T-helper 2 cell treated with Interferon-gamma antibody and Interleukin-4, amounts not matched to agents 100 ng/mL and 5 ng/mL, for 36 hours (primary cell): Measurements from ENCODE around the gene PLEKHA6. TPM values are rescaled to one million over a fixed set of nuclear protein-coding genes. Genes with fewer than 3 reads are reported as not detected.

Source experiments
- intact Hi-C: fragments of 100-400 bp; cut with micrococcal nuclease; formaldehyde crosslinking; loops from one replicate; pipeline ENCODE4 v1.15.1; 2023
- total RNA-seq: library from RNA; stranded (reverse); gene quantifications from 2 replicates; pipeline ENCODE4 v1.2.3, GENCODE V29; 2022

Gene PLEKHA6
- total RNA-seq, 1 donor from 2014 or later: 0.09 TPM

DNA sequence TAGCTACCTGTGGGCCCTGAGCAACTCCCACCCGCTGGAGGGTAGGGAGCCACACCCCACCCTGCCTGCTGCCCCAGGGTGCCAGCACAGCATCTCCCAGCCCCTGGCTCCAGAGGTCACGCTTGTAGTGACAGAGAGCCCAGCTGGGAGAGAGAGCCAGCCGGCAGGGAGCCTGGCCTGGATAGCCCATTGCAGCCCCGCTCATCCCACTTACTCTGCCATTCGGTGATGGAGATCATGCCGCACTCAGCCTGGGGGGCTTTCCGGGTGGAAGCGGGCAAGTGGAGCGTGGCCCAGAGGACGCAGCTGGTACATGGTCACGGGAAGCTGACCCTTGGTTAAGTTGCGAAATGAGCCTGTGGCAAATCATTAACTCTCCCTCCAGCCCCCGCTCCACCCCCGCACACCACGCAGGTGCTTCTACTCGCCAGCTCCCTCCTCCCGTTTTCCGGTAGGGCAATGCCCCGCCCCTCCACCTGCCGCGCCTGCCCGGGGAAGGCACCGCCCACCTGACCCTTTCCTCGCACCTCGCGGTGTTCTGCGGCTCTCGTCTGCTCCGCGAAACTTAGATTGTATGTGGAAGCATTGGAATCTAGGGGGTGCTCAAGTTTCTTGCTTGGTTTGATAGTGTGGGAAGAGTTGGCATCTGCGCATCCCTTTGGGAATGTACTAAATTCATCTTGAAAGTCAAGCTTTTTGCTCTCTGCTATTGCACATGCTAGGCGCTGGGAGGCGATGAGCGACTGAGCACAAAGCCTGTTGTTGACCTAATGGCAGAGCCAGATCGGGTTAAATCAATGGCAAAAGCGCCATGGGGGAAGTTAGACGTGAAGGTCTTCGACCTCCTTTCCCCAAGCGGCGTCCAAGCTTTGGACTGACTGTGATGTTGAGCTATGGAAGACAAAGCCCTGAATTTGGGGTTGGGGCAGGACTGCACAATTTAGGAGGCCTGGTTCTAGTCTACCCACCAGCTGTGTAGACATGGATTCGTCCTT, 145.8 kb downstream of the PLEKHA6 start, which contains the start of gene GOLT1A:
Gene GOLT1A (minus strand): TSS at position 321 of the 995 bp plus-strand sequence. CDS start 82 bp downstream, at position 239.
- intact Hi-C loops: loop anchor here (2.0 kb wide), 1 partner anchor 149 kb away; no protein-coding TSS in a partner anchor

- intact Hi-C loops: no loop called here
Measured at GRCh38 chr1:204212715-204213114, 147.0 kb downstream of the PLEKHA6 start.

- intact Hi-C loops: no loop called here
Measured at GRCh38 chr1:204211046-204211445, 148.7 kb downstream of the PLEKHA6 start.

- intact Hi-C loops: loop anchor here (1.0 kb wide), 2 partner anchors 45 to 346 kb away; partner anchors contain the start of gene SNRPE
Measured at GRCh38 chr1:204207136-204207616, 152.6 kb downstream of the PLEKHA6 start.

- intact Hi-C loops: no loop called here
Measured at GRCh38 chr1:204206121-204206520, 153.6 kb downstream of the PLEKHA6 start.

DNA sequence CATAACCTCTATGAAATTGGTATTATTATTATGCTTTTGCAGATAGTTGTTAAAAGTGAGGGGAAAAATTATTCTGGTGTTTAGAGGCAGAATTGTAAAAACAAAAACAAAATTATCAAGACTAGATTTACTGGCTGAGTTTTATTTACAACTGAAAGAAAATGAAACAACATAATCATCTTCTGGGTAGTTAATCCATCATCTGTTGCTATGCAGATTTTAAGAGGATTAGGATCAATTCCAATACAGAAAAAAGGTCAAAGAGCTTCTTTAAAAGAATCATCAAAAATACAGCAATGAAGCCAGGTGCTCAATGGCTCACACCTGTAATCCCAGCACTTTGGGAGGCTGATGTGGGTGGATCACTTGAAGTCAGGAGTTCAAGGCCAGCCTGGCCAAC, 154.2 kb downstream of the PLEKHA6 start:
- intact Hi-C loops: no loop called here

DNA sequence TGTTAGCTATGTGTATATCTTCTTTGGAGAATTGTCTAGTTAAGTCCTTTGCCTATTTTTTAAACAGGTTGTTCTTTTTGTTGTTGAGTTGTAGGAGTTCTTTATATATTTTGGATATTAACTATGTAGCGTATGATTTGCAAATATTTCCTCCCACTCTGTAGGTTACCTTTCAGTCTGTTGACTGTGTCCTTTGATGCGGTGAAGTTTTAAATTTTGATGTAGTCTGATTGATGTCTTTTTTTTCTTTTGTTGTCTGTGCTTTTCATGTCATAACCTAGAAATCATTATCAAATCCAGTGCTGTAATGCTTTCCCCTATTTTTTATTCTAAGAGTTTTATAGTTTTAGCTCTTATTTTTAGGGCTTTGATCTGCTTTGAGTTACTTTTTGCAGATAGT, 154.8 kb downstream of the PLEKHA6 start:
- intact Hi-C loops: no loop called here

DNA sequence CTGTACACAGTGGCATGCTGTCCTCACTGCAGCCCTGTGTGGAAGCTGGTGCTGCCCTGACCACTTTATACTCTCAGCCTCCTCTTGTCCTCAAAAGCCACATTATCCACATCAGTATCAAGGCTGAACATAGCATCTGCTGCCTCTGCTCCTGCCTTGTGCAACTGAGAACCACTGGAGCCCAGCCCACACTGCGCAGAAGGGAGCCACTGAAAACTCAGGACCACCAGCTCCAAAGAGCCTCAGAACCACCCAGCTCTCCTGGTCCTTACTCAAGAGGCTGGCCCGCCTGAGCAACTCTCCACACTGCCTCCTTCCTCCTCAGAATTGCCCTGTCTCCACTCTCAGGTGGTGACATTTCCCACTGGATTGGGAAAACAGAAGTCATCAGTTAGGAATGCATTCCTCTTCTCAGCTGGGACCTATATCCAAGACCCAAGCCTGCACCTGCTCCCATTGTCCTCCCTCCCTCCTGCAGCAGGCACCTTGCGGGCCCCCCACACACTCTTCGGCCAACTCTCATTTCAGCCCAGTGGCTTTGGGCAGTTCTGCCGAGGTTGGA, 156.4 kb downstream of the PLEKHA6 start:
- intact Hi-C loops: no loop called here

DNA sequence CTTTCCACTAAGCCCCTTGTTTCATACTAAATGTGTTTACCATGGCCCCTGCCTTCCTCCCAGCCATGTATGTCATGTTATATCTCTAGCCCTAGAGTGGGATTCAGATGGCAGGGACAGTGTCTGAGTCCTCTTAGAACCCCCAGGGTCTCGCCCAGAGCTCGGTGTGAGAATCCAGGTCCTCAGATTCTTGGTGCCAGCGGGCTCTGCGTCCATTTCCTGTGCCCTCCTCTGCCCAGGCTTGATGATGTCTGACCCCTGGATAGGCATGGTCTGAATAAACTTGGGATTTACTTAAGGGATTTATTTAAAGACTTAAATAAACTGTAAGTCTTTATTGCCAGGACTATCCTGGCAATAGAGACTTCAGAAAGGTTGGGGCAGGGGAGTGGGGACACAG, 157.2 kb downstream of the PLEKHA6 start:
- intact Hi-C loops: no loop called here

GRCh38 chr1:204201348-204202040, 158.2 kb downstream of the PLEKHA6 start:
- intact Hi-C loops: no loop called here

- intact Hi-C loops: no loop called here
Measured at GRCh38 chr1:204199579-204199978, 160.2 kb downstream of the PLEKHA6 start.

DNA sequence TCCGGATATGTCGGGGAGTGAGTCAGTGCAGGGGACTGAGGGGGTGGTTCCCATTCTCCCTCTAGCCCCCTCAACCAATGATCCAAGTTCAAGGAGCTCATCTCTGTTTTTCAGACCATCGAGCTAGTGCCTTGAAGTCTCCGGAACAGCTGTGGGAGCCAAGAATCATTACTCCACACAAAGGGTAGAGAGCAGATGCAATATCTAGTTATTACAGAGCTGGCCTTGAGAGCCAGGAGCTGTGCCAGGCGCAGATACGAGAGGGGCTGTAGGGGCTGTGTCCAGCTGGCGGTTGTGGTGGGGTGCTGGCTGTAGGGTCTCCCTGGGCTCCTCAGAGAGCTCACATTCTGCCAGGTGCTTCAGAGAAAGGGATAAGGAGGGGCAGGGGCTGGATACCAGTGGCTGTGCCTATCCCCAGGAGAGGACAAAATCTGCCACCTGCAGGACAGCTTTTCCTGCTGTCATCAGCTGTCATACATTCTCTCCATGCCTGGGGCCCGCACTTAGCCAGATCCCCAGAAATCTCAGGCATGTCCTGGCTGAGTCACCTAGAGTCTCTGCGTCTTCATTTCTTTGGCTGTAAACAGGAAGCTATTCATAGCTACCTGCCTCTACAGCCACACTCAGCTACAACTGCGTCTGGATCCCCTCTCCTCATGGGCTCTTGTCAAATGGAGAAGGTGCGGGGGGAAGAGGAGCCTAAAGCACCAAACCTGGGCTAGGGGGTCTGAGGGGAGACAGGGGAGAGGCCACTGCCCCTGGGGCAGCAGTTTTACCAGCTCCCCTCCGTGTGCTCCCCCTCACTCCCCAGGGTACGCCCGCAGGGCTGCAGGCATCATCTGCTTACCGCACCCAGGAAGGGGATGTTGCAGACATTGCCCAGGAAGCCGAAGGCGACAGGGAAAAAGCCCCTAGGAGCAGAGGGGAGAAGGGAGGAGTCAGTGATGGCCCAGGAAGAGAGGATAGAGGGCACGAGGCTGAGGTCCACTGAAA, 161.1 kb downstream of the PLEKHA6 start:
- intact Hi-C loops: no loop called here

GRCh38 chr1:204197068-204197467, 162.7 kb downstream of the PLEKHA6 start:
- intact Hi-C loops: no loop called here

- intact Hi-C loops: no loop called here
Measured at GRCh38 chr1:204196068-204196795, 163.5 kb downstream of the PLEKHA6 start, which contains the start of gene KISS1. Gene KISS1, minus strand, starts transcription at chr1:204196491. Its CDS starts 3,615 bp downstream, at chr1:204192876.

DNA sequence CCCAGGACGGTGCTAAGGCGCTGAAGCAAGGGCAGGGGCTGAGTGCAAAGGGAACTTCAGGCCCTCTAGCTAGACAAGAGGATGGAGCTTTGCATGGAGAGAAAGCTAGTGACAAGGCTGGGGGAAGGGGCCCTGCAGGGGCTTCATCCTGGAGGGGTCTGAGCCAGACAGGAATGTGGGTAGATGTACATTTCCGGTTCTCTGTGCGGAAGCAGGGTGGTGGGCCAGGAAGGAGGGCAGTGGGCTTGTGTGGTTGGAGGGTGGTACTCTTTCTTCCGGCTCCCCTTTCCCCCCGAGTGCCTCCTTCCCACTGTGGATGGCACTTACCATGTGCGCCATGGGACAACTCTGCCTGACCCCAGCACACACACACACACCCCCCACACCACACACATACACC, 165.0 kb downstream of the PLEKHA6 start:
- intact Hi-C loops: no loop called here

GRCh38 chr1:204194080-204194479, 165.6 kb downstream of the PLEKHA6 start:
- intact Hi-C loops: no loop called here

DNA sequence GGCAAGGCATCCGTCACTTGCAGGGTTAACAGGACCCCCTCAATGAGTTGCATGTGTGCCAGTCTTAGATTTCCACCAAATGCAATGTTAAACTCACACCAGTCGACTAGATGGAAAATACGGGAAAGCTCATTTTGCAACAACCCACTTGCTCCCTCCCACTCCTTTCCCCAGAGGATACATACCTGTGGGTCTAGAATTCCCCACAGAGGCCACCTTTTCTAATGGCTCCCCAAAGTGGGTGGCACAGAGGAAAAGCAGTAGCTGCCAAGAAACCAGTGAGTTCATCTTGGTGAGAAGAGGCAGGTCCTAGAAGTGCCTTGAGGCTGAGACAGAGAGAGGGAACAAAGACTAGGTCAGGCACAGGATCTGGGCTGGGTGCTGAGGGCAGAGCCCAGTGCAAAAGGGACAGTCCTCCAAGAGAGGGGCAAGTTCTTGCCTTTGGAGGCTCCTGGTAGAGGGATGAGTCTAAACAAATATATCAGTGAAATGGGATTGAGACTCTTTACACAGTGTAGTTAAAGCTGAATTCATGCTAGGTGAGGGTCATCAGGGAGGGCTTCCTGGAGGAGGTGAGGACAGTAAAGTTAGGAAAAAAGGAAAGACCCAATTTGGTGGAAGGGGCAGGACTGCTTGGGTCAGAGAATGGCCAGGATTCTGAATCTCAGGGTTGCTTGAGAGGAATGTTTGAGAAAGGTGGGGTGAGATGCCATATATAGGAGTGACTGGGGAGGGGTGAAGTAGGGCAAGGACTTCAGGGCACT, 167.0 kb downstream of the PLEKHA6 start:
- intact Hi-C loops: no loop called here

DNA sequence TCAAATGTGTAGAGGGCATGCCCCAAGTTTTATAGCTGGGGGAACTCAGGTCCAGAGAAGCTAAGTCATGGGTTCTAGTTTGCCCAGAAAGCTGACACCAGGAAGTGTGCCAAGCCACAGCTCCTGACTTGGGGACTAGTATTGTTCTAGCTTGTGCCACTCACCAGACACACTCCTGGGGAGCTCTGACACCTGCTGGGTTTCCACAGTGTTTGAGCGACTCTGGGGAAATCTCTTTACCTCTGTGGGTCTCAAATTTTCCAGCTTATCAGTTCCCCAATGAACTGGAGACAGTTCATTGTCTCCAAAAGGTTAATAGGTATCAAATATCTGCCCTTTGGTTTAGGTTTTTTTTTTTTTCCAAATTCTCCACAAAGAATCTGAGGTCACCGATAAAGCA, 167.7 kb downstream of the PLEKHA6 start:
- intact Hi-C loops: no loop called here

- intact Hi-C loops: no loop called here
Measured at GRCh38 chr1:204191456-204191855, 168.3 kb downstream of the PLEKHA6 start.
